ENCODE measurements around the gene ADARB2. TPM values are rescaled to one million over a fixed set of nuclear protein-coding genes. Genes with fewer than 3 reads are reported as not detected.
"Not testable (repeated sequence)": the region's sequence is repeated elsewhere in the genome, so short reads cannot be mapped to it uniquely, and the experiment has no call there.

The ADARB2 gene
- total and polyA plus RNA-seq, 2 experiments from 2014 or later, result 1.6 to 3.1 TPM

DNA sequence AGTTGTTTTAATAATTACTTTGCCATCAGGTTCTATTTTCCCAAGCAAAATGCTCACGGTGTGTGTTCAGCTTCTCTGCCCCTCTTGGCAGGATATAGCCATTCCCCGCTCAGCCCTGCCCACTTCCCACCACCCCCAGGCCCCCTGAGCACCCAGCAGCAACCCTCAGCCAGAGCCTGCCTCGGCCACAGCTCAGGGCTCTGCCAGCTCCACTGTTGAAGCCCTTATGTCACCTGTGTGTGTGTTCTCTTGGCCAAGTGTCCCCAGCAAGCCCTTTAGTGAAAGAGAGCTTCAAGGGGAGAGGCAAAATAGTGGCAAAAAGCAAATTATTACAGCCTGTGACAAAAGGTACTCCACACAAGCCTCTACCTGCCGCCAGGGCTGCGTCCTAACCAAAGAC is 275.3 kb downstream of the ADARB2 start:
- TF ChIP-seq, protein P1, sequence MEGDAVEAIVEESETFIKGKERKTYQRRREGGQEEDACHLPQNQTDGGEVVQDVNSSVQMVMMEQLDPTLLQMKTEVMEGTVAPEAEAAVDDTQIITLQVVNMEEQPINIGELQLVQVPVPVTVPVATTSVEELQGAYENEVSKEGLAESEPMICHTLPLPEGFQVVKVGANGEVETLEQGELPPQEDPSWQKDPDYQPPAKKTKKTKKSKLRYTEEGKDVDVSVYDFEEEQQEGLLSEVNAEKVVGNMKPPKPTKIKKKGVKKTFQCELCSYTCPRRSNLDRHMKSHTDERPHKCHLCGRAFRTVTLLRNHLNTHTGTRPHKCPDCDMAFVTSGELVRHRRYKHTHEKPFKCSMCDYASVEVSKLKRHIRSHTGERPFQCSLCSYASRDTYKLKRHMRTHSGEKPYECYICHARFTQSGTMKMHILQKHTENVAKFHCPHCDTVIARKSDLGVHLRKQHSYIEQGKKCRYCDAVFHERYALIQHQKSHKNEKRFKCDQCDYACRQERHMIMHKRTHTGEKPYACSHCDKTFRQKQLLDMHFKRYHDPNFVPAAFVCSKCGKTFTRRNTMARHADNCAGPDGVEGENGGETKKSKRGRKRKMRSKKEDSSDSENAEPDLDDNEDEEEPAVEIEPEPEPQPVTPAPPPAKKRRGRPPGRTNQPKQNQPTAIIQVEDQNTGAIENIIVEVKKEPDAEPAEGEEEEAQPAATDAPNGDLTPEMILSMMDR (IDR thresholded peaks at IDR 0.05; ENCODE audit: low read depth, low read length), result no peak
- Histone ChIP-seq H3K27me3 (no peaks in the 10 kb centered on the region), H3K27ac (no peak overlapping the region), H3K9me3 (ENCODE audit: low read depth) (no peaks in the 10 kb centered on the region), H3K36me3 (no peaks in the 10 kb centered on the region), H3K4me1 (ENCODE audit: low read depth) (peaks cover 11% of the 10 kb centered on the region), H3K4me3 (no peak overlapping the region)
- no peak for DNase-seq (ENCODE audit: low read depth in 1 of 2, low spot score in 1 of 2)

DNA sequence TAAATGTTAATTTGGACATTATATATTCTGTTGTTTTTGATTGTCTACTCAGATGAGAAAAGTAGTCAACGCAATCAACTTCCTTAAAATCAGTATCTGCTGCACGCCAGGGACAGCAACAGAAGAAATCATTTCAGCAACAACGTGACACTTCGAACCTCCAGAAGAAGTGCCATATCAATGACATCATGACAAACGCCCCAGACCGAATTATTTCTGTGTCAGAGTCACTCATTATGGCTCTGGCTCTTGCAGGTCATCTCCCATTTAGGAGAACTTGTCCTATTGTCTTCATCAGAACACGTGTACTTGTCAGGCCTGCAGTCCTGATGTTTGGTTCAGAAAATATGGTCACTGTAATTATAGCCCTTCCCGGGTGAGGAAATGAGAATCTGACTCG is 276.3 kb downstream of the ADARB2 start:
- no peak for DNase-seq (ENCODE audit: low read depth in 1 of 2, low spot score in 1 of 2)
- Histone ChIP-seq H3K4me3 (no peak overlapping the region), H3K4me1 (ENCODE audit: low read depth) (peaks cover 11% of the 10 kb centered on the region), H3K27me3 (no peaks in the 10 kb centered on the region), H3K9me3 (ENCODE audit: low read depth) (no peaks in the 10 kb centered on the region), H3K36me3 (no peaks in the 10 kb centered on the region), H3K27ac (no peak overlapping the region)
- TF ChIP-seq, protein P1 (IDR thresholded peaks at IDR 0.05; ENCODE audit: low read depth, low read length), result no peak

DNA sequence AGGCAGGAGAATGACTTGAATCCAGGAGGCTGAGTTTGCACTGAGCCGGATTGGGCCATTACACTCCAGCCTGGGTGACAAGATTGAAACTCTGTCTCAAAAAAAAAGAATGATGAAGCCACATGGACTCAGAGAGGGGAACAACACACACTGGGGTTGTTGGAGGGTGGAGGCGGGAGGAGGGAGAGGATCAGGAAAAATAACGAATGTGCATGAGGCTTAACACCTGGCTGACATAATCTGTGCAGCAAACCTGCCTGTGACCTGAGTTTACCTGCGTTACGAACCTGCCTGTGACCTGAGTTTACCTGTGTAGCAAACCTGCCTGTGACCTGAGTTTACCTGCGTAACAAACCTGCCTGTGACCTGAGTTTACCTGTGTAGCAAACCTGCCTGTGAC is 277.7 kb downstream of the ADARB2 start:
- H3K27ac ChIP-seq; H3K36me3 ChIP-seq; DNase-seq (ENCODE audit: low read depth in 1 of 2, low spot score in 1 of 2); H3K4me1 ChIP-seq (ENCODE audit: low read depth); H3K9me3 ChIP-seq (ENCODE audit: low read depth); H3K27me3 ChIP-seq; H3K4me3 ChIP-seq: not testable (repeated sequence)

DNA sequence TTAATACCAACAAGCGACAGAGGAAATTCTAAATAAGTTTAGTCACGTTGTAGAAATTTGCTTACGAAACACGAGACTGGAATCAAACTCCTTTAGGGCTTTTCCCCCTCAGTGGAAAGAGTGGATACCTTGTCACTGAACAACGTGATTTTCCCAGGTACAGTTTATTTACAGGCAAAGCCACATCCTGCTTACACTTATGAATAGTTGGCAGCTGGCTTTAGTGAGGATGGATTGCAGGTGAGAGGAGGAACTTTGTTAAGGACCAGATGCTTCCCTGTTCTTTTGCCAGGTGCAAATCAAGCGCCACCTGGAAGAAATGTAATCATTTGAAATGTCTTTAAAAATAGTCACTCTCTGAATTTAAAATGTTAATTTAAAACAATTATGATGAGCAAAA is 282.4 kb downstream of the ADARB2 start:
- H3K9me3 ChIP-seq (ENCODE audit: low read depth), result no peaks in the 10 kb centered on the region
- no peaks in the 10 kb centered on the region for H3K4me1 ChIP-seq (ENCODE audit: low read depth)
- H3K4me3 ChIP-seq, result no peak overlapping the region

DNA sequence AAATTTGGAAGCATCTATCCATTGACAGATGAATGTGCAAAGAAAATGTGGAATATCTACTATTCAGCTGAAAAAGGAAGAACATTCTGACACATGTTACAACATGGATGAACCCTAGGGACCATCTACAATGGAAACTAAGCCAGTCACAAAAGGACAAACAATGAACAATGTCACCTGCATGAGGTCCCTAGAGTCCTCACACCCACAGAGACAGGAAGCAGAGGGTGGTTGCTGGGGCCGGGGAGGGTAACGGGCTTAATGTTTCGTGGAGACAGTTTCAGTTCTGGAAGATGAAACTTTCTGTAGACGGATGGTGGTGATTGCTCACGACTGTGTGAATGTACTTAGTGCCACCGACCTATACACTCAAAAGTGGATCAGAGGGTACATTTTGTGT is 282.9 kb downstream of the ADARB2 start:
- TF ChIP-seq, protein P1 (IDR thresholded peaks at IDR 0.05; ENCODE audit: low read depth, low read length), result no peak
- Histone ChIP-seq H3K27me3 (no peaks in the 10 kb centered on the region), H3K9me3 (ENCODE audit: low read depth) (no peaks in the 10 kb centered on the region), H3K27ac (no peak overlapping the region), H3K4me3 (no peak overlapping the region), H3K36me3 (no peaks in the 10 kb centered on the region), H3K4me1 (ENCODE audit: low read depth) (no peaks in the 10 kb centered on the region)
- no peak for DNase-seq (ENCODE audit: low read depth in 1 of 2, low spot score in 1 of 2)

More for the DNA sequence above, 282.4 kb downstream of the ADARB2 start:
- H3K27me3 ChIP-seq, result no peaks in the 10 kb centered on the region
- TF ChIP-seq, protein P1 (IDR thresholded peaks at IDR 0.05; ENCODE audit: low read depth, low read length), result no peak
- no peak overlapping the region for H3K27ac ChIP-seq
- DNase-seq (ENCODE audit: low read depth in 1 of 2, low spot score in 1 of 2), result no peak
- H3K36me3 ChIP-seq, result no peaks in the 10 kb centered on the region

DNA sequence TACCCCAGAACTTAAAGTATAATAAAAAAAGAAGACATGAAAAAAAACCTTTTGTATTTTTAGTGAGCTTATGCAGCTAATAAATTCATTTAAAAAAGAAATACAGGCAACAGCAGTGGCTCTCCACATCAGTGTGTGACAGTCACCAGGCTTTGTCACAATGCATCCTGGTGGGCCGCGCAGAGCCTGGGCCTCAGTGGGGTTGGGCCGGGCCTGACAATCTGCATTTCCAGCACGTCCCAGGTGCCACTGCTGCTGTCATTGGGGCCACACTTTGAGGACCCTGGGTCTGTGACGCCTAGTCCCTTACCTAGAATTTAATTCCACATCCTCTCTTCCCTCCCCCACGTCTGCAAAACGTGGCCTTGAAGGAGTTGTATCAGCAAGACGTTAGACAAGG is 284.5 kb downstream of the ADARB2 start:
- Histone ChIP-seq H3K36me3 (no peaks in the 10 kb centered on the region), H3K4me3 (no peak overlapping the region), H3K4me1 (ENCODE audit: low read depth) (no peaks in the 10 kb centered on the region), H3K27ac (no peak overlapping the region), H3K9me3 (ENCODE audit: low read depth) (no peaks in the 10 kb centered on the region), H3K27me3 (no peaks in the 10 kb centered on the region)
- TF ChIP-seq, protein P1 (IDR thresholded peaks at IDR 0.05; ENCODE audit: low read depth, low read length), result no peak
- no peak for DNase-seq (ENCODE audit: low read depth in 1 of 2, low spot score in 1 of 2)
